Endothelial cell (in vitro differentiated cells): ENCODE results near the gene SPINK5. TPM values are rescaled to one million over a fixed set of nuclear protein-coding genes. Genes with fewer than 3 reads are reported as not detected.

ENCODE experiments used
- DNase-seq: peaks from one replicate; pipeline ENCODE4 v3.0.0; 2021; ENCODE audit warnings: low spot score
- H3K27ac Mint-ChIP-seq: one replicate; pipeline ENCODE4 v1.8.0; 2021; ENCODE audit warnings: mixed read lengths, inconsistent platforms; ENCODE audit not compliant: unreplicated experiment
- H3K27me3 Mint-ChIP-seq: one replicate; pipeline ENCODE4 v1.8.0; 2021; ENCODE audit warnings: mild to moderate bottlenecking, moderate library complexity, mixed read lengths, inconsistent platforms; ENCODE audit not compliant: unreplicated experiment
- H3K36me3 Mint-ChIP-seq: one replicate; pipeline ENCODE4 v1.8.0; 2021; ENCODE audit warnings: mild to moderate bottlenecking, low read depth, mixed read lengths, inconsistent platforms; ENCODE audit not compliant: unreplicated experiment
- H3K4me1 Mint-ChIP-seq: one replicate; pipeline ENCODE4 v1.8.0; 2021; ENCODE audit warnings: mild to moderate bottlenecking, mixed read lengths, inconsistent platforms; ENCODE audit not compliant: unreplicated experiment
- H3K4me3 Mint-ChIP-seq: one replicate; pipeline ENCODE4 v1.8.0; 2021; ENCODE audit warnings: mild to moderate bottlenecking, mixed read lengths, inconsistent platforms; ENCODE audit not compliant: unreplicated experiment
- H3K9me3 Mint-ChIP-seq: one replicate; pipeline ENCODE4 v1.8.0; 2021; ENCODE audit warnings: mixed read lengths, inconsistent platforms; ENCODE audit not compliant: unreplicated experiment
- CTCF ChIP-seq: fragments of 200-600 bp; sonication (generic); IDR thresholded peaks from one replicate; pipeline ENCODE4 v1.5.0; 2021; ENCODE audit warnings: antibody characterized with exemption; ENCODE audit not compliant: unreplicated experiment
- total RNA-seq: library from RNA; stranded (reverse); fragmentation: NEBNext Ultra II Directional; extraction: Animal tissue kit (Norgen Biotek cat#: 25700); gene quantifications from one replicate; pipeline ENCODE4 v1.2.1, GENCODE V29; 2021; ENCODE audit not compliant: unreplicated experiment

The SPINK5 gene
- total RNA-seq, 1 donor from 2014 or later = 4.3 TPM

GRCh38 chr5:148060309-148060708 is 3.5 kb upstream of the SPINK5 start:
- Mint-ChIP-seq H3K4me3 (no peak overlapping the region), H3K9me3 (peaks cover 12% of the 10 kb centered on the region), H3K27me3 (no peaks in the 10 kb centered on the region), H3K27ac (no peak overlapping the region), H3K4me1 (no peaks in the 10 kb centered on the region), H3K36me3 (peaks cover 8% of the 10 kb centered on the region)
- no peak for TF ChIP-seq CTCF
- DNase-seq = no peak

- Mint-ChIP-seq H3K9me3 (peaks cover 9% of the 10 kb centered on the region), H3K4me1 (peaks cover 3% of the 10 kb centered on the region), H3K27me3 (no peaks in the 10 kb centered on the region), H3K4me3 (no peak overlapping the region), H3K27ac (no peak overlapping the region), H3K36me3 (peaks cover 4% of the 10 kb centered on the region)
- no peak for DNase-seq
- no peak for TF ChIP-seq CTCF
Observed at GRCh38 chr5:148060881-148061280, 2.9 kb upstream of the SPINK5 start.

GRCh38 chr5:148070621-148071020 is 6.8 kb downstream of the SPINK5 start:
- no peak for TF ChIP-seq CTCF
- H3K4me1 Mint-ChIP-seq = peaks cover 19% of the 10 kb centered on the region

GRCh38 chr5:148072207-148072606 is 8.4 kb downstream of the SPINK5 start:
- no peaks in the 10 kb centered on the region for H3K36me3 Mint-ChIP-seq
- H3K9me3 Mint-ChIP-seq = no peaks in the 10 kb centered on the region

More at GRCh38 chr5:148070621-148071020, 6.8 kb downstream of the SPINK5 start:
- Mint-ChIP-seq H3K27ac (peak overlapping the region; percentile 30), H3K27me3 (no peaks in the 10 kb centered on the region), H3K9me3 (no peaks in the 10 kb centered on the region), H3K36me3 (no peaks in the 10 kb centered on the region), H3K4me3 (no peak overlapping the region)
- DNase-seq = no peak

GRCh38 chr5:148075529-148075928 is 11.7 kb downstream of the SPINK5 start:
- Mint-ChIP-seq H3K27me3 (no peaks in the 10 kb centered on the region), H3K27ac (no peak overlapping the region), H3K4me1 (peaks cover 5% of the 10 kb centered on the region), H3K4me3 (no peak overlapping the region), H3K36me3 (no peaks in the 10 kb centered on the region), H3K9me3 (no peaks in the 10 kb centered on the region)
- no peak for DNase-seq
- no peak for TF ChIP-seq CTCF

More at GRCh38 chr5:148072207-148072606, 8.4 kb downstream of the SPINK5 start:
- no peaks in the 10 kb centered on the region for H3K27me3 Mint-ChIP-seq
- no peak for TF ChIP-seq CTCF
- no peak overlapping the region for H3K27ac Mint-ChIP-seq
- H3K4me3 Mint-ChIP-seq = no peak overlapping the region
- peaks cover 12% of the 10 kb centered on the region for H3K4me1 Mint-ChIP-seq
- DNase-seq = no peak
